ENCODE measurements around the gene ASIC2. TPM values are rescaled to one million over a fixed set of nuclear protein-coding genes. Genes with fewer than 3 reads are reported as not detected.

Gene ASIC2
- total RNA-seq, 1 experiment from 2014 or later: 0.74 TPM

DNA sequence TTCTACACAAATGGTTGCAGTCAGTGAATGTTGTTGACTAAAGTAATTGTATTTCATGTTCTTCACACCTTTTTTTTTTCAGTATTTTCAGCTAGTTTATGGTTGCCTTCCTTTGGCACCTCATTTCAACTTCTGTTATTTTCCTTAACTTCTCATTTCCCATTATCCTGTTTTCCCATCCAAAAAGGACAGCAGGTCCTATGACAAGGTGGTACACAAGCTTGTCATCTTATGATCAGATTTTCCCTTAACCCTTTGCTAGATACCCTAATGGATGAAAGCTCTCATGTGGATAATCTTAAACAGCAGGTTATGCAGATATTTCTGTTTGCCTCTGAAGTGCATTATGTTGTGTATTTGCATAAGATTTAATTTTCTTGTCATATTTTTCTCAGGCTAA lies 7.1 kb upstream of the ASIC2 start:
- no peaks in the 10 kb centered on the region for H3K79me1 ChIP-seq (ENCODE audit: insufficient read depth, low read depth, low read length, poor library complexity, severe bottlenecking)
- no peak overlapping the region for H3K4ac ChIP-seq (ENCODE audit: low read depth, low read length)
- H3T11ph ChIP-seq (ENCODE audit: low read length): no peak overlapping the region
- no peak overlapping the region for H3K4me2 ChIP-seq (ENCODE audit: insufficient read depth, insufficient read length, low read length)
- no peaks in the 10 kb centered on the region; the same call in 1 of the 2 replicates for H3K27me3 ChIP-seq (ENCODE audit: insufficient read depth, low read length)
- H3K56ac ChIP-seq (ENCODE audit: insufficient read length, low read depth, low read length): no peak overlapping the region
- Mint-ChIP-seq H3K4me1 (peaks cover 4 to 8% of the 10 kb centered on the region in 2 experiments; a peak in 2 of 4 replicates), H3K4me3 (no peak overlapping the region), H3K9me3 (peaks cover 0 to 5% of the 10 kb centered on the region in 2 experiments; a peak in 1 of 5 replicates), H3K36me3 (ENCODE audit: insufficient read depth in 1 of 3, low read depth in 3 of 3) (peaks cover 0 to 5% (median 0%) of the 10 kb centered on the region in 3 experiments; a peak in 1 of 7 replicates), H3K27me3 (ENCODE audit: low read depth) (peaks cover 60% of the 10 kb centered on the region), H3K27ac (no peak overlapping the region)
- H2BK12ac ChIP-seq (ENCODE audit: insufficient read length, low read depth, low read length): no peak overlapping the region
- H4K20me1 ChIP-seq (ENCODE audit: control insufficient read depth, insufficient read depth, insufficient read length): no peaks in the 10 kb centered on the region
- no peak overlapping the region for H2BK120ac ChIP-seq (ENCODE audit: low read depth, low read length, poor library complexity, severe bottlenecking)
- H2BK20ac ChIP-seq (ENCODE audit: low read depth, low read length, poor library complexity, severe bottlenecking): no peak overlapping the region
- H3K9ac ChIP-seq (ENCODE audit: extremely low read depth, insufficient read length, low read length): no peak overlapping the region
- H3K9me3 ChIP-seq (ENCODE audit: control insufficient read depth, low read depth, low read length): no peaks in the 10 kb centered on the region
- no peak overlapping the region for H2BK5ac ChIP-seq (ENCODE audit: insufficient read length, low read length)
- no peaks in the 10 kb centered on the region for H3K4me1 ChIP-seq (ENCODE audit: insufficient read depth, low read length)
- H3K18ac ChIP-seq (ENCODE audit: insufficient read length, low read depth, low read length): no peak overlapping the region
- no peak for DNase-seq
- no peak overlapping the region for H4K91ac ChIP-seq (ENCODE audit: insufficient read length, low read depth, low read length)
- no peaks in the 10 kb centered on the region for H3K23me2 ChIP-seq (ENCODE audit: insufficient read length, low read depth, low read length, poor library complexity, severe bottlenecking)
- no peak overlapping the region for H3K14ac ChIP-seq (ENCODE audit: insufficient read depth, low read length)
- no peak overlapping the region for H4K5ac ChIP-seq (ENCODE audit: insufficient read length, low read depth, low read length)
- TF ChIP-seq, protein P1, sequence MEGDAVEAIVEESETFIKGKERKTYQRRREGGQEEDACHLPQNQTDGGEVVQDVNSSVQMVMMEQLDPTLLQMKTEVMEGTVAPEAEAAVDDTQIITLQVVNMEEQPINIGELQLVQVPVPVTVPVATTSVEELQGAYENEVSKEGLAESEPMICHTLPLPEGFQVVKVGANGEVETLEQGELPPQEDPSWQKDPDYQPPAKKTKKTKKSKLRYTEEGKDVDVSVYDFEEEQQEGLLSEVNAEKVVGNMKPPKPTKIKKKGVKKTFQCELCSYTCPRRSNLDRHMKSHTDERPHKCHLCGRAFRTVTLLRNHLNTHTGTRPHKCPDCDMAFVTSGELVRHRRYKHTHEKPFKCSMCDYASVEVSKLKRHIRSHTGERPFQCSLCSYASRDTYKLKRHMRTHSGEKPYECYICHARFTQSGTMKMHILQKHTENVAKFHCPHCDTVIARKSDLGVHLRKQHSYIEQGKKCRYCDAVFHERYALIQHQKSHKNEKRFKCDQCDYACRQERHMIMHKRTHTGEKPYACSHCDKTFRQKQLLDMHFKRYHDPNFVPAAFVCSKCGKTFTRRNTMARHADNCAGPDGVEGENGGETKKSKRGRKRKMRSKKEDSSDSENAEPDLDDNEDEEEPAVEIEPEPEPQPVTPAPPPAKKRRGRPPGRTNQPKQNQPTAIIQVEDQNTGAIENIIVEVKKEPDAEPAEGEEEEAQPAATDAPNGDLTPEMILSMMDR (conservative IDR thresholded peaks at IDR 0.05): no peak
- H2AK5ac ChIP-seq (ENCODE audit: insufficient read length, low read length): no peak overlapping the region
- H3K23ac ChIP-seq (ENCODE audit: insufficient read length, low read depth, low read length): no peak overlapping the region
- H2AFZ ChIP-seq (ENCODE audit: low read length): no peak overlapping the region
- H3K27ac ChIP-seq (ENCODE audit: insufficient read length, low read depth, low read length): no peak overlapping the region
- no peaks in the 10 kb centered on the region; the same call in 1 of the 2 replicates for H3K79me2 ChIP-seq (ENCODE audit: insufficient read depth, low read length)
- no peak overlapping the region for H4K8ac ChIP-seq (replicated peaks; ENCODE audit: insufficient read length, low read depth, low read length)
- H2BK15ac ChIP-seq (ENCODE audit: low read depth, low read length): no peak overlapping the region

Measured in H9 (cell line).